DMS79 treated with DMSO at 0.1 percent for 48 hours (cell line): ENCODE measurements around the gene CDH24.

Experiments used
- DNase-seq: peaks from one replicate; lab custom pipeline; 2025; lab: John Stamatoyannopoulos, UW

Gene CDH24

DNA sequence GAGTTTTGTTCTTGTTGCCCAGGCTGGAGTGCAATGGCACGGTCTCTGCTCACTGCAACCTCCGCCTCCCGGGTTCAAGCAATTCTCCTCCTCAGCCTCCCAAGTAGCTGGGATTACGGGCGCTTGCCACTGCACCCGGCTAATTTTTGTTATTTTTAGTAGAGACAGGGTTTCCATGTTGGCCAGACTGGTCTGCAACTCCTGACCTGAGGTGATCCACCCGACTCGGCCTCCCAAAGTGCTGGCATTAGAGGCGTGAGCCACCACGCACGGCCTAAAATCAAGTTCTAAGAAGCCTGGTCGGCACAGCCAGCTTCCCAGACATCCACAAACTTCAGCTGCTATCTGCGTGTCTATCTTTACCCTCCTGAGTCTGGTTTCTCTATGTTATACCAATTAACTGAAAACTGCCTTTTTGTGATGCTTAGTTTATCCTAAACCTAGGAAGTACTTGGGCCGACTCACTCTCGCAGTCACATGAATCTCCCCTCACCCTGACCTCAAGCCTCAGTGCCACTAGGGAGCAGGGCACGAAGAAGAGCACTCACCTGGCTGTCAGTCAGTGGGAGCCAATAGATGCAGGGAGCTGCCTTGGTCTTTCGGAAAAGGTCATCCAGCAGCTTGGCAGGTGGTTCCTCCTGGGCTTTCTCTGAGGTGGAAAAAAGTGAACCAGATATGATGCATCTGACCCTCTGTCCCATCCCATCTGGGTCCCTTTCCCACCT is 3.4 kb upstream of the CDH24 start:
- DNase-seq, result no peak

DNA sequence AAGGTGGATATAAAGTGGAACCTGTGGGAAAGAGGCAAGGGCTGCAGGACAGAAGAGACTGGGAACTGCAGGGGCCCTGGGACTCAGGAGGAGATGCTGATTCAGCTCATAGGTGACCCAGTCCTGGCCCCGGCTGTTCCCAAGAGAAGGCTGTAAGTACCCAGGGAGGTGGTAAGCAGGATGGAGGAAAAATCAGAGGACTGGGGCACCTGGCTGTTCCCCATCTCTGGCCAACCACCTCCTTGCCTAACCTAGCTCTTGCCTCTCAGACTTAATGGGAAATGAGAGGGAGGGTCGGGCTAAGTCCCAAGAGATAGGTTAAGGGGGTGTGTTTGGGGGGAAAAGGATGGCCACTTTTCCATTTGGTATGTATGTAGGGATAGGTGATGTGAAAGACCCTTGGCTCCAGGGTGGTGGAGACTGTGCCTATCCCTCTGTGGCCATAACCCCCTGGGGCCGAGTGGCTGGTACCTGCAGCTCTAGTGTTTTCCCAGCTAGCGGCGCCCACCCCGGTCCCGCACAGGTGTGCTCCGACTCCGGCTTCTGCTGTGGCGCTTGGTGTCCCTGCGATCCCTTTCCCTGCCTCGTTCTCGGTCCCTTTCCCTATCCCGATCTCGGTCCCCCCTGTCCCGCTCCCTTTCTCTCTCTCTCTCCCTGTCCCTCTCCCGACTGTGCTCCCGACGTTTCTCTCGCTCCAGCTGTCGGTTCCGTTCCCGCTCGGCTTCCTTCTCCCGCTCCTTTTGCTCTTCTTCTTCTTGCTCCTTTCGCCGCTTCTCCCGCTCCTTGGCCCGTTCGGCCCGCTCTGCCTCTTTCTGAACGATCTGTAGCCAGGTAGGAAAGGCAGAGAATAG is 1.6 kb upstream of the CDH24 start:
- DNase-seq, result no peak

DNA sequence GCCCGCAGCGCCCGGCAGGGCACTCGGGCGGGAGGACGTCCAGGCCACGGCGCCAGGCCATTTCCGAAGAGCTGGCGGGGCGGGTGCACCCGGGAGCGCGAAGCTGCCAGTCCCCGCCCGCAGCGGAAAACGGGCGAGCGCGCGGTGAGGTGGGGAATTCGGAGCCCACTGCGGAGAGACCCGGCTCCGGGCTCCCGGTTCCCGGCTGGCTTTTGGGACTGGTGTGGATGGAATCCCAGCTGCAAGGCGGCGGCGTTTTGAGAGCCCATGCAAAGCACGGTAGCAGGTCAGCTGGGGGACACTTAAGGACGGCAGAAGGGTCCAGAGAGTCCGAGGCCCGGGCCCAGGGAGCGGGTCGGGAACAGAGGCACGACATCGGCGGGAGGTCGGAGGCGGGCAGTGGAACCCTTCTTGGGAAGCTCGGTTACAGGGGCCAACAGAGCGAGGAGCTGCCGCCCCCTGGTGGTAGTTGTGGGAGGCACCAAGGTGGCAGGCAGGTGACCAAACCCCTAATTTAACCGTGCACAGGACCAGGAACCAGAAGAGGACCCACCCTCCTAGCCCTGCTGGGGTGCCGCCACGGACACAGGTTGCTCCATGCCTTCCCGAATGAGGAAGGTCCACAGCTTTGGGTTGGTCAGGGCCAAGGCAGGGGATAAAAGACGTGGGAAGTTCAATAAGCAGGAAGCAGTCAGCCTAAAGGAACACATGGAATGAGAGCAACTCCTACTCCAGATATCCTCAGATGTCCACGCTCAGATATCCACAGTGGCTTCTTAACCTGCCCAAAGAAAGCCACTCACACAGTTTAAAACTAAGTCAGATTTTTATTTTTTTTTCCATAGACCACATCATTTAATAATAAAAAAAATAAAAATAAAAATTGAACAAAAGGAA is 685 bp upstream of the CDH24 start:
- DNase-seq, result no peak

DNA sequence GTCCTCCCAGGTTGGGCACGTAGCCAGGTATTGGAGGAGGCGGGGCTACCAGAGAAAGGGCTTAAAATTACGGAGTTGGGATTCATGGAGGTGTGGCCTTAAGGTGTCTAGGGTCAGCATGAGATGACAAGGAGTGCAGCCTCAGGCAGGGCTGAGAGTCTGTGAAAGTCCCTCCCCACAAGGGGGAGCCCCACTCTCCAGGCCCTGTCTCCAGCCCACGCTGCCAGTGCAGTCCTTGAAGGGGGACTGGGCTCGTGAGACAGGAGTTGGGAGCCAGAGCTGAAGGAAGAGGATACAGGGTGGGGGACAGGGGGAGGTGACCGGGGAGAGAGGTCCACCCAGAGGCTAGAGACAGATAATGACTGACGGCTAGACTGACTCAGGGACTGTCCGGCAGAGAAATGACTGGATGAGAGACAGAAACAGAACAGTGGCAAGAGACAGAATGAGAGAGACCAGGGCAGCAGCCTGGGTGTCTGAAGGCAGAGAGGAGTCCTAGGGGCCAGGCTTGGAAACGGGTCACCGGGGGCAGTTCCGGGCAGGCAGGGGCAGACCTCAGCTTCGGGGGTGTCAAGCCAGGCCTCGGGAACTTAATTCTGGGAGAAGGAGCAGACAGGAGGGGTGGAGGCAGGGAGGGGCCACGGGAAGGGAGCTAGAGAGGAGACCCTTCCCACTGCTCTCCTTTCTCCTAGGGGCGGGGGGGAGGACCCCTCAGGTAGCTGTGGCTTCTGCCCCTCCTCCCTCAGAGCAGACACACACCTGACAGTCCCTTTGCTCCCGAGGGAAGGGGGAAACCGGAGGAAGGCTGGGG is 970 bp downstream of the CDH24 start:
- DNase-seq, result no peak

DNA sequence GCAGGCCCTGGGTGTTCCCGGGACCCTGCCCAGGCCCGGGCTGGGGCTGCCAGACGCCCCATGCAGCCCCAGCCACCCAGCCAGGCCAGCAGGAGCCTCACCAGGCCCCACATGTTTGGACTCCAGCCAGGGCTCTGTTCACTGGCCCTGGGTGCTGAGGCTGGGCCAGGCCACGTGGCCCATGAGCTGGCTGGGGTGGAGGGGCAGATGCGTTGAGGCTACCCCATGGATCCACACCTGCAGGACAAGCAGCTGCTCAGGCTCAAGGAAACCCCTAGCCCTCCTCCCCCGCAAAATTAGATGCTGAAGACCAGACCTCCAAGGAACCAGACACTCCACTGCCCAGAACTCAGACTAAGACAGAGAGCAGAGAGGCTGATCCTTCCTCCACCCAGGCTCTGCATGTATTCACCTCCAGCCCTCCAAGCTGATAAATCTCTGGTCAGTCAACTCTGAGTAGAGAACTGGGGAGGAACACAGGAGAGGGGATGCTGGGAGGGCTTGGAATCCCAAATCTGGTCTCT is 1.6 kb downstream of the CDH24 start:
- DNase-seq, result no peak

DNA sequence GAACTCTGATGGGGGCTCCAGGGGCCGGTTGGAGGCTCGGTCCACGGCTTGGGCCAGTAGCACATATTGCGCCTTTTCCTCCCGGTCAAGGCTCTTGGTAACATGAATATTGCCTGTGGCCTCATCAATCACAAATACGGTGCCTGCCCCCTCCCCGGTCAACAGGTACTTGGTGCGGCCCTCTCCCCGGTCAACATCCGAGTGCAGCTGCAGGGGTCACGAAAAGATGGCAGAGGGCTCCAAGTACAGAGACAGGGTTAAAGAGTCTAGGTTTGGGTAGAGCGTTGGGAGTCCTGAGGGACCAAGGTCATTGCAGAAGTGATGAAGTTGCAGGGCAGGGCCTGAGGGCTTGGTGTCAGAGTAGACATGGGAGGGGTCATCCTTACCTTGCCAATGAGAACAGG is 2.2 kb downstream of the CDH24 start:
- no peak for DNase-seq

DNA sequence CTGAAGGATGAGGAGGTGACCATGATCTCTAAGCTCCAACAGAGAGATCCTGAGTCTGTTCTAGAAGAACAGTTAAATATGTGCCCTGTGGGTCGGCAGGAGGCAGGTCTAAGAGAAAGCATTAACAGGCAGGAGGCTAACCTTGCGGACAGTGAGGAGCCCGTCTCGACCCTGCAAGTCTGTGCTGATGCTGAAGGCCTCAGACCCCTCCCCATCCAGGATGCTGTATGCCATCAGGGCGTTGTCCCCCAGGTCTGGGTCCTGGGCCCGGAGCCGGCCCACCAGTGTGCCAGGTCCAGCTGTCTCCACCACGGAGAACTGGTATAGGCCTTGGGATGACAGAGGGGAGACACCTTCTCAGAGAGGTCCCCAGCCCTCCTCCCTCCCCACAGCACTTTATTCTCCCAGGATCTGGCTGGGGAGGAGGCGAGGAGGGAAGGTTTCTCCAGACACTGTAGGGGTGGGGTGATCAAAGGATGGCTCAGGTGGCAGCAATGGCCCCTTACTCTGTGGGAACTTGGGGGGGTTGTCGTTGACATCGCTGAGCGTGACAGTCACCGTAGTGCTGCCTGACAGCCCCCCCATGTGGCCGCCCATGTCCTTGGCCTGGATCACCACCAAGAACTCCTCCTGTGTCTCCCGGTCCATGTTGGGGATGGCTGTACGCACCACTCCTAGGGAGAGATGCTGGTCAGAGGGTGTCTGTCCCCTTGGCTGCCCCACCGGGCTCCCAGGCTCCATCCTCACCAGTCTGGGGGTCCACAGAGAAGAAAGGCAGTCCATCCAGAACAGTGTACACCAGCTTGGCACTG is 3.1 kb downstream of the CDH24 start:
- DNase-seq, result no peak

DNA sequence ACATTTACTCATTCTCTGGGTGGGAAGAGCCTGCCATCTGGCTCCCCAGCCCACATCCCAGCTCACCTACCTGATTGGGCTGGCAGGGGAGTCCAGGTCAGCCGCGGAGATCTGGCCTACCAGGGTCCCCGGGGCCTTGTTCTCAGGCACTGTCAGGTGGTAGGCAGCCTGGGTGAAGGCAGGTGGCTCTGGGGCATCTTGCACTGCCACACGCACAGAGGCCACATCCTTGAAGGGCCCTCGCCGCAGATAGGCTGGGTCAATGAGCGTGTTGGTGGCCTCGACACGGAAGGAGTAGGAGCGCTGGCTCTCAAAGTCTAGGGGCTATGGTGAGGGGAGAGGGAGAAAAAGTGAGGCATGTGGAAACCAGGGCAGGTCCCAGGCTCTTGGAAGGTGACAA is 3.9 kb downstream of the CDH24 start:
- no peak for DNase-seq

DNA sequence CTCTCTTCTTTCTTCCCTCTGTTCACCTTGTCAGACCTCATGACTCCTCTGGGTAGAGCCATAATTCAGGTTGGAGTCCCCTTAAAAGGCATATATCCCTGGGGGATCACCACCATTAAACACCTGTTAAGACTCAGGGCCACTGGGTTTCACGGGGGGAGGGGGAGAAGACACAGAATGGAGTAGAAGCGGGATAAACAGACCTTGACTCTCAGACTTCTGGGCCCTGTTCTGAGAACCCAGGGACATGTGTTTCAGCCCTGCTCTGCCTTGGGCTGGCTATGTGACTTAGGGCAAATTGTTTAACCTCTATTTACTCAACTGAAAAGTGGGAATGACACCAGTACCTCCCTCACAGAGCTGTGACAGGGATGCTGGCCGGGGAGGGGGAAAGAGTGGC is 4.6 kb downstream of the CDH24 start:
- no peak for DNase-seq

DNA sequence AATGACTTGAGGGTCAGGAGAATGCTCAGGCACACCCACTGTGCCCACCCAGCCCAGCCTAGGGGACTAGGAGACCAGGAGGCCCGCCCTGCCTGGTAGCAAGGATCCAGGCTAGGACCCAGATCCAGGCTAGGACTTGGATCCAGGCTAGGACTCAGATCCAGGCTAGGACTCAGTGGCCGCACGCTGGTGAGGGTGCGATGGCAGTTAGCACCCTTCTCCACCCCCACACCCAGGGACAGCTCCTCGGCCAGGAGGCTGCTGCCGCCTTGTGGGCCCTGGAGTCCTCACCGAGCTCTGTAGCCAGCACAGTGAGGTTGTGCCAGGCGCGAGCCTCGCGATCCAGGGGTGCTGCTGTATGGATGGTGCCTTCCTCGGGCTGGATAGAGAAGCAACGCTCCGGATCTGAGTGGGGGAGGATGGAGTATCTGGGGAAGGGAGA is 5.1 kb downstream of the CDH24 start:
- no peak for DNase-seq

DNA sequence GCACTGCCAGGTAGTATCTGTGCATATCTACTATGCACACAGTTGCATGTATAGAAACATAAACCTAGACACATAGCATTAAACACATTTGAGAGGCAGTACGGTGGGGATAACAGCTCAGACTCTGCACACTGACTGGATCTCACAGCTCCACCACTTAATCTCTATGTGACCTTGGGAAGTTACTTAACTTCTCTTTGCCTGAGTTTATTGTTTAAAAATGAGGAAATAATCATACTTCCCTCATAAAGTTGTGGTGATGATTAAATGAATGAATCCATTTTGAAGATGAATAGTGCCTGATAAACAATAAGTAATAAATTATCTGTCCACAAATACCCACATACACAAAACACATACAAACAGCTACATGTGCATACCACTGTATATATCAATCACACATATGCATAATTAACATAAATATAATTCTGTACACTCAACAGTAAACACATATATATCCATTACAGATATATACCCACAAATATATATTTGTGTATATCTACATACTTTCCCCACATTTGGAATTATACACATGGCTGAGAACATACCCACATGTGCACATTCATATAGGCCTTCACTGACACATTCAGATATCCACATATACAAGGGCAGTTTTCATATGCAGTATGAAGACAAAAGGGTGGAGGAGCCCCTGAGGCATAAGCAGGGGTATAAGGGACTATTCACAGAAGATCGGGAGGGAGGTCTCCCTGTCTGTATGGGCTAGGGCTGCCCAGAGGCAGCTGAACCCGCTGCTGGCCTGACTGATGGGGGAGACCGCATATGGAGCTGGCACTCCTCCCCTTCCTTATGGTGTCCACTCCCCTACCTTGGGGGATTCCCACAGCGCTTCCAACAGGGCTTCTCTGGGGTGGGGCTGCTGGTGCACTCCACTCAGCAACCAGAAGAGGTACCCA is 5.9 kb downstream of the CDH24 start:
- DNase-seq, result no peak

DNA sequence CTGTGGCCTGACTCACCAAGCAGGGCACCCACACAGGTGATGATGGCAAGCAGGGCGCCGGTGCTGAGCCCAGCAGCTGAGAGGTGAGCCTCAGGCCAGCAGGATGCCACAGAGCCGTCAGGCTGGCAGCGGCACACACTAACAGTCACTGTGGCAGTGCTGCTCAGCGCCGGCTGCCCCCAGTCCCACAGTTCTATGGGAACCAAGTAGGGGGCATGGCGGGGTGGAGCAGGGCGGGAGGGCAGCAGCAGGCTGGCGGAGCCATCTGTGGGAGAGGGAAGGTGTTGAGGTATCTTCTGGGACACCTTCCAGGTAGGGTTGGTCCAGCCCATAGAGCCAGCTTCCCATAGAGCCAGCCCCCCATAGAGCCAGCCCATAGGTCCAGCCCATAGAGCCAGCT is 8.3 kb downstream of the CDH24 start:
- DNase-seq, result no peak

DNA sequence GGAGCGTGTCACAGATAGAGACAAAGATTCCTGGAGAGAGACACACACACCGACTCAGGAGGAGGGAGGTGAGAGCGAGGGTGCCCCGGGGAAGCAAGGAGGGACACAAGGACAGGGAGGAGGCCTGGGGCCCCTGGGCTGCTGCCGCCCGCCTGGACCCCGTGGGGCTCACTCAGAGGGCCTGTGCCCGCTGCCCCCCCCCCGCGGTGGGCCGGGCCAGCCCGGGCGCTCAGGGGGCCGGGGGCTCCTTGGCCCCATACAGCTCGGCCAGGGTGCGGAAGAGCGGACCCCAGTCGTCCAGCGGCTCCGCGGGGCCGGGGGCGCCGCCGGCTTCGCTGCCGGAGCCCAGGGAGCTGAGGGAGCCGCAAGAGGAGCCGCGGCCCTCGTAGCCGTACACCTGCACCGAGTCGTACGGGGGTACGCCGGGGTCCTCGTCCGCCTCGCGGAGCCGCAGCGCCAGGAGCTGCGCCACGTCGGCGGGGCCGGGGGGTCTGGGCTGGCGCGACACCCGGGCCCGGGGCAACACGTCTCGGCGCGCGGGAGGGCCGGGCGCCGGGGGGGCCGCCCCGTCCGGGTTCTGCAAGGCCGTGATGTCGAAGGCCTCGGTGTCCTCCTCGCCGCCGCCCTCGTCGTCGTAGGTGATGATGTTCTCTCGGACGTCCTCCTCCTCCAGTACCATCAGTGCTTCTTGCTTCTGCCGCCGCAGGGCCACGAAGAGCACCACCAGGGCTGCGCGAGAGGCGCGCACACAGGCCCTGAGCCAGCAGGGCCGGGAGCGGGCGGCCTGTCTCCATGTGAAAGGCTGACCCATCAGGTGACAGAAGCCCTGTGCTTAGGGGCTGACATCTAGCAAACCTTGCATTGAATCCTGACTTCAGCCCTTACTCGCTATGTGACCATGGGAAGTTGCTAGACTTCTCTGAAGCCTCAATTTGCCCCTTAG is 9.3 kb downstream of the CDH24 start:
- no peak for DNase-seq

DNA sequence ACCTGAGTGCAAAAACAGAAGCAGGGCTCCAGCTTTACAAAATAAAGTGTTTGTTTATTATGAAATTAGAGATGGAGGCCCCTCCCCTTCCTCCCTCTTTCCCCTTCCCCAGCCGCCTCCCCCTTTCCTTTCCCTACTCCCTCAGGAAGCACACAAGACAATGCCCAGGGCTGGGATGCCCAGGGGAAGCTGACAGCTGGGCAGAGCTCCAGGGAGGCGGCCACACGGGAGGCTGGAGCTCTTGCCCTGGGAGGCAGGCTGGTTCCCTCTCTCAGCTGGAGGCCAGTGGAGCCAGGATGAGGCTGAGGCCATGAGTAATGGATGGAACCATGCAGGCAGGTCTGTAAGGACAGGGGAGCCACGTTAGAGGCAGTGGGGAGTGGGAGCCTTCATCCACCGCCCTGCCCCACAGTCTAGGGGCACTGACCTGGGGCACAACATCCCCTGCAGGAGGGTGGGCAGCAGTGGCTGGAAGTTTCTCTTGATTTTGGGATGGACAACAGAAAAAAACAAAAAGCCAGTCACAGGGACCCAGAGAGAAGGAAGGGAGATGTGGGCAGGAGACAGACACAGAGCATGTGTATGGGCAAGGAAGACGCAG is 10.2 kb downstream of the CDH24 start:
- DNase-seq, result no peak

DNA sequence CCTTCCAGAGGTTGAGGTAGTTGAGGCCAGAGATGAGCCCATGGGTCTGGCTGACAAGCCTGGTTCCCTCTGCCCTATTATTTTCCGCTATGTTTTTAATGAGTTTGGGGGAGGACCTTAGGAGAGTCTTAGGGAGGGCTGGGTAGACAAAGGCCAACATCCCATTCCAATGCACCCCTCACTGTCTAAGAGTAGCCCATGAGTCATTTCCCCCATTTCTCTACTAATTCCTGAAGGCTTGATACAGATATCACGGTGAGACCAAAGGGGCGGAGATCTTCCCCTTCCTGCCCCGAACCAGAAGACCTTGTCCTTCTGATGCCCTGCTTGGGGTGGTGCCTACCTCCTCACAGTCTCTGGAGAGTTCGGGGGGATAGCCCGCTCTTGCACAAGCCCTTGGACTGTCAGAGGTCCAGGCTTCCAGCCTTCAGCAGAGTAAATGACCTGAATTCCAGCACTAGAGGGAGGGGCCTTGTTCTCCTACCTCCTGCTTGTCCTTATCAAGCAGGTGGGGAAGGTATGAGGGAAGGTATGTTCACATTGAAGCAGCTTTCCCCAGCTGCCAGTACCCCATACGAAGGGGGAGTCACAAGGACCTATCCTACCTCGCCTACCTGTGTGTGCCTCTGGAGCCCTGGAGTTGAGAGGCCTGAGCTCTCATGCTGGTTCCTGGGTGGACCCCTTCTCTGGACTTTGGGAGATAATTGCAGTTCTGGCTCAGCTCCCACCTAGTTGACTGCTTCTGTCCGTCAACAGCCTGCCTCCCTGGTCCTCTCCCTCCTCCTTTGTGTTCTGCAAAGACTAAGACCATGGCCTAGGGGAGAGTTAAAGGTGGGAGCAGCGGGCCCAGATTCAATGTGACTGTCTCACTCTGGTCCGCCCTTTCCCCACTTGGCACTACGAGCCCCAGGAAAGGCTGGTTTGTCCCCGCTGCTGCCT is 11.6 kb downstream of the CDH24 start:
- no peak for DNase-seq

DNA sequence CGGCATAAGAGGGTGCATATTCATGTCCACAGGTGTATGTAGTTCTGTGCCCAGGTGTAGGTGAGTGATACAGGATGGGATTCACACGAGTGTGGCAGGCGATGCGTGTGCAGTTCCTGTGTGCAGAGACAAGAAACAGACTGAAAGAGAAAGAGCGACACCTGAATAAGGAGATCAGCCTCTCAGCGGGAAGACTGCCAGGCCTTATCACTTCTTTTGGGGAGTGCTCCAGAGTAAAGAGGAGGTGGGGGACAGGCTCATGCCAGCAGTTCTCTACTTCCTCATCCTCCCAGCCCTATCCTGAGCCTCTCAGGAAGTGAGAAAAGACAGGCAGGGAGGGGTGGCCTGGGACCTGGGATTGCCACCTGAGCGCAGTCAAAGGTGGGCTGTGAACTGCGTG is 12.5 kb downstream of the CDH24 start:
- DNase-seq, result no peak

DNA sequence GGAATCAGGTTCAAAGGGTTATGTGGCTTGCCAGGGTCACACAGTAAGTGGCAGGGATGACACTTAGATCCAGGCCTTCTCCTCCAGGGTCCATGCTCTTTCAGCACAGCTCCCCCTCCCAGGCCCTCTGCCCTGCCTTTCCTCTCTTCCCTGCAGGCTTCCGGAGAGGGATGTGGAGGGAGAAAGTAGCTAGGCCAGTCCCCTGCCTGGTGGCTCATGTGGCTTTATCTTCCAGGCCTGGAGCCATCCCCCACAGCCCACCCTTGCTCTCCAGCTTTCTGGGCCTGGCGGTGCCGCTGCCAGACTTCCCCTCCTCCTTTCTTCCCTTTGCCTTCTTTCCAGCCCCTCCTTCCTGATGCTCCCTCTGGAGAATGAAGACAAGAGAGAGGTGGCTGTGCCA is 13.6 kb downstream of the CDH24 start:
- no peak for DNase-seq
